ENCODE data around the gene VEGFC.

VEGFC gene

GRCh38 chr4:176792326-176793059 lies at the start of gene VEGFC:
Gene VEGFC (minus strand): TSS chr4:176792922. CDS start chr4:176792311, 611 bp downstream.
- DNase-seq (ENCODE audit: low read depth in 2 of 2), result no peak

GRCh38 chr4:176841711-176842112 lies 49.0 kb upstream of the VEGFC start:
- DNase-seq (ENCODE audit: low read depth in 2 of 2), result no peak

GRCh38 chr4:176840166-176840565 lies 47.4 kb upstream of the VEGFC start:
- no peak for DNase-seq (ENCODE audit: low read depth in 2 of 2)

GRCh38 chr4:176839656-176840055 lies 46.9 kb upstream of the VEGFC start:
- DNase-seq (ENCODE audit: low read depth in 2 of 2), result no peak

- no peak for DNase-seq (ENCODE audit: low read depth in 2 of 2)
Measured at GRCh38 chr4:176838601-176839433, 46.1 kb upstream of the VEGFC start.

- DNase-seq (ENCODE audit: low read depth in 2 of 2), result no peak
Measured at GRCh38 chr4:176837169-176837895, 44.6 kb upstream of the VEGFC start.

- DNase-seq (ENCODE audit: low read depth in 2 of 2), result no peak
Measured at GRCh38 chr4:176834531-176834930, 41.8 kb upstream of the VEGFC start.

GRCh38 chr4:176833400-176834175 lies 40.9 kb upstream of the VEGFC start:
- DNase-seq (ENCODE audit: low read depth in 2 of 2), result no peak

GRCh38 chr4:176830971-176831370 lies 38.2 kb upstream of the VEGFC start:
- DNase-seq (ENCODE audit: low read depth in 2 of 2), result no peak

- no peak for DNase-seq (ENCODE audit: low read depth in 2 of 2)
Measured at GRCh38 chr4:176825586-176825985, 32.9 kb upstream of the VEGFC start.

GRCh38 chr4:176824645-176825366 lies 32.1 kb upstream of the VEGFC start:
- DNase-seq (ENCODE audit: low read depth in 2 of 2), result no peak

GRCh38 chr4:176818531-176818930 lies 25.8 kb upstream of the VEGFC start:
- DNase-seq (ENCODE audit: low read depth in 2 of 2), result no peak

GRCh38 chr4:176817204-176817603 lies 24.5 kb upstream of the VEGFC start:
- DNase-seq (ENCODE audit: low read depth in 2 of 2), result no peak

GRCh38 chr4:176814770-176815169 lies 22.0 kb upstream of the VEGFC start:
- no peak for DNase-seq (ENCODE audit: low read depth in 2 of 2)

- no peak for DNase-seq (ENCODE audit: low read depth in 2 of 2)
Measured at GRCh38 chr4:176810481-176811249, 17.9 kb upstream of the VEGFC start.

GRCh38 chr4:176806778-176807375 lies 14.2 kb upstream of the VEGFC start:
- DNase-seq (ENCODE audit: low read depth in 2 of 2), result no peak

- DNase-seq (ENCODE audit: low read depth in 2 of 2), result no peak
Measured at GRCh38 chr4:176805155-176805554, 12.4 kb upstream of the VEGFC start.

- no peak for DNase-seq (ENCODE audit: low read depth in 2 of 2)
Measured at GRCh38 chr4:176800891-176801534, 8.3 kb upstream of the VEGFC start.

- DNase-seq (ENCODE audit: low read depth in 2 of 2), result no peak
Measured at GRCh38 chr4:176799653-176800052, 6.9 kb upstream of the VEGFC start.
